T-cell (primary cell): ENCODE results near the gene TAF1L. TPM values are rescaled to one million over a fixed set of nuclear protein-coding genes. Genes with fewer than 3 reads are reported as not detected.
"Not testable (repeated sequence)": the region's sequence is repeated elsewhere in the genome, so short reads cannot be mapped to it uniquely, and the experiment has no call there.

ENCODE experiments used
- ATAC-seq, 4 experiments: fragments of 200-7000 bp in 3 of 4; fragments of 150-1000 bp in 1 of 4; cut with Tn5 transposase; replicated peaks in 1 of 4; 1 replicate in 3 of 4; 2 replicates in 1 of 4; pipeline ENCODE4 v1.10.0; 2021; ENCODE audit warnings: moderate library complexity in 3 of 4, mild to moderate bottlenecking in 2 of 4, moderate number of reproducible peaks in 1 of 4
- CTCF ChIA-PET, 2 donors: fragments of 300-600 bp; sonication (Branson Sonifier 250); formaldehyde crosslinking; loops; one replicate each; lab custom pipeline; 2022; ENCODE audit warnings: antibody characterized with exemption in 2 of 2; lab: Charles Lee
- POLR2A ChIA-PET, 2 donors: fragments of 300-600 bp; sonication (Branson Sonifier 250); formaldehyde crosslinking; loops; one replicate each; lab custom pipeline; 2022; ENCODE audit warnings: antibody characterized with exemption in 2 of 2; lab: Charles Lee
- DNase-seq, 35 experiments: peaks; one replicate each; pipeline versions ENCODE4 v3.0.0 to v3.0.0-alpha.2; 2013 to 2023
- H3K27ac ChIP-seq: one replicate; pipeline ENCODE4 v1.5.1; 2013; ENCODE audit warnings: low read length
- H3K27me3 ChIP-seq, 2 experiments: replicated peaks in 1 of 2; 1 replicate in 1 of 2; 2 replicates in 1 of 2; pipeline versions ENCODE4 v1.6.1 to v1.7.0; 2013; ENCODE audit warnings: low read length in 1 of 2, mixed read lengths in 1 of 2; ENCODE audit not compliant: control insufficient read depth in 2 of 2, insufficient read depth in 2 of 2; ENCODE audit errors: extremely low read depth in 1 of 2
- H3K36me3 ChIP-seq, 2 donors: 1 replicate in 1 of 2; 2 replicates in 1 of 2; pipeline versions ENCODE4 v1.6.1 to v1.7.0; 2013; ENCODE audit warnings: low read length in 1 of 2; ENCODE audit not compliant: control insufficient read depth in 2 of 2, insufficient read depth in 1 of 2; ENCODE audit errors: extremely low read depth in 1 of 2
- H3K4me1 ChIP-seq, 2 experiments: 1 replicate in 1 of 2; 2 replicates in 1 of 2; pipeline versions ENCODE4 v1.6.1 to v1.7.0; 2013; ENCODE audit warnings: low read length in 2 of 2, mixed read lengths in 1 of 2; ENCODE audit not compliant: insufficient read depth in 2 of 2, control insufficient read depth in 1 of 2; ENCODE audit errors: extremely low read depth in 1 of 2
- H3K4me3 ChIP-seq, 2 donors: 1 replicate in 1 of 2; 2 replicates in 1 of 2; pipeline versions ENCODE4 v1.5.1 to v1.7.0; 2013; ENCODE audit warnings: mild to moderate bottlenecking in 2 of 2, low read length in 1 of 2, moderate library complexity in 1 of 2; ENCODE audit not compliant: control insufficient read depth in 1 of 2; ENCODE audit errors: extremely low read depth in 1 of 2
- H3K9me3 ChIP-seq: 2 replicates; pipeline ENCODE4 v1.7.0; 2013
- H3K27ac Mint-ChIP-seq, 2 donors: one replicate each; pipeline ENCODE4 v1.8.0; 2020 to 2021; ENCODE audit warnings: mild to moderate bottlenecking in 2 of 2, mixed read lengths in 2 of 2
- H3K27me3 Mint-ChIP-seq, 2 donors: one replicate each; pipeline ENCODE4 v1.8.0; 2021 to 2022; ENCODE audit warnings: mixed read lengths in 2 of 2
- H3K36me3 Mint-ChIP-seq: one replicate; pipeline ENCODE4 v1.8.0; 2021; ENCODE audit warnings: mixed read lengths
- H3K4me1 Mint-ChIP-seq, 3 donors: one replicate each; pipeline ENCODE4 v1.8.0; 2020 to 2022; ENCODE audit warnings: mixed read lengths in 3 of 3, mild to moderate bottlenecking in 1 of 3
- H3K4me3 Mint-ChIP-seq, 3 donors: one replicate each; pipeline ENCODE4 v1.8.0; 2020 to 2022; ENCODE audit warnings: mild to moderate bottlenecking in 3 of 3, mixed read lengths in 3 of 3, moderate library complexity in 3 of 3
- H3K9me3 Mint-ChIP-seq, 3 donors: one replicate each; pipeline ENCODE4 v1.8.0; 2020 to 2022; ENCODE audit warnings: mixed read lengths in 3 of 3
- WGBS: methylation state at CpG from one replicate; pipeline ENCODE4 v1.1.5; 2013; ENCODE audit warnings: missing lambda C conversion rate; ENCODE audit not compliant: insufficient coverage; 5-methylcytosine and 5-hydroxymethylcytosine counted together
- total RNA-seq, 35 experiments: library from RNA in 6 of 35; stranded (reverse) in 6 of 35; fragments of 120-200 nt in 1 of 35; gene quantifications; one replicate each; pipeline versions ENCODE4 v1.2.1 to v1.2.4 and lab custom pipeline; 2013 to 2026

Gene TAF1L
- total RNA-seq, 5 donors from 2014 or later (not counting 1 experiment from before 2014, with no cell fraction given), result not detected

DNA sequence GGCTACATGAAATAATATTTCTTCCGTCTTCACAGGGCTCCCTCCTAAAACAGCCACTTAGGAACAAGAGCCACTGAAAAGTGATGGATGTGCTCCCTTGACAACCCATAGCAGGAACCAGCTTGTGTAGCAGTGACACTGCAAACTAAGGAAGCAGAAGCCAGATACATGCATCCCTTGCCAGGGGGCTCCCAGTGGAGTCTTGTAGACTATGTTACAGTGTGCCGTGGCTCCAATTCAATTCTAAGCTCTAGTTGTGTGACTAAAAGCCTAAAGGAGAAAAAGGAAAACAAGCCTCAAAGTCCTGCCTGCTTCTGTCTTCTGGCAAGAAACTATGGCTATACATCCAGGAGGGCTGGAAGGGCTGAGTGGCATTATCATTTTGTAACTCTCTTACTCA is 12.2 kb upstream of the TAF1L start:
- peaks cover 20 to 28% of the 10 kb centered on the region in 2 donors for H3K27me3 Mint-ChIP-seq
- H3K4me3 Mint-ChIP-seq, result no peak overlapping the region
- no peak overlapping the region for H3K27ac ChIP-seq
- H3K27ac Mint-ChIP-seq, result no peak overlapping the region
- no peaks in the 10 kb centered on the region for H3K36me3 ChIP-seq
- DNase-seq, result no peak
- WGBS, result 80% methylated on average over 1 of the region's 2 CpGs
- peaks cover 5 to 13% (median 9%) of the 10 kb centered on the region in 3 donors for H3K9me3 Mint-ChIP-seq
- ChIA-PET CTCF (no interaction called here), POLR2A (interaction anchor here in 1 of 2 donors (0.5 kb wide), 1 partner anchor 322 kb away, joined by 3 read pairs; no protein-coding TSS in a partner anchor)
- H3K4me3 ChIP-seq, result no peak overlapping the region
- no peaks in the 10 kb centered on the region for H3K36me3 Mint-ChIP-seq
- no peak for ATAC-seq
- no peaks in the 10 kb centered on the region for H3K4me1 ChIP-seq
- no peaks in the 10 kb centered on the region for H3K4me1 Mint-ChIP-seq
- peaks cover 0 to 17% of the 10 kb centered on the region in 2 experiments for H3K27me3 ChIP-seq
- no peaks in the 10 kb centered on the region for H3K9me3 ChIP-seq

DNA sequence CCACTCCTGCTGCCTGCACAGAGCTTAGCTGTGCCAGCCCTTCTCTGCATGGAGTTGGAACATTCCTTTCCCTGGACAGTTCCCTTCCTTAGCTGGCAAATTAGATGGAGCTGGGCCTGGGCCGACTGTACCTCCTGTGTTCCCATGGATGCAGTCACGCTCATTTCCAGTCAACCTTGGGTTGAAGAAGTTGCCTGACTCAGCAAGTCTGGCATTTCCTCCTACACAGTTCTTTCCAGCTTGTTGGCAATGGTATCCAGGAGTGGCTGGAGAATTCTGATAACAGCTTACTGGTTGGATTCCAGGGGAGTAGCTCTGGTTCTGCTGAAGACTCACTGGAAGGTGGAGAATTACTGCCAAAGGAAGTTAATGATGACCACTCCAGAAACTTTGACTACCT is 9.2 kb upstream of the TAF1L start:
- Mint-ChIP-seq H3K36me3 (no peaks in the 10 kb centered on the region), H3K4me3 (no peak overlapping the region), H3K27me3 (peaks cover 34 to 35% of the 10 kb centered on the region in 2 donors), H3K27ac (no peak overlapping the region), H3K4me1 (no peaks in the 10 kb centered on the region), H3K9me3 (peaks cover 0 to 13% (median 0%) of the 10 kb centered on the region in 3 donors)
- no peaks in the 10 kb centered on the region for H3K9me3 ChIP-seq
- CTCF ChIA-PET, result no interaction called here
- no peak for ATAC-seq
- POLR2A ChIA-PET, result no interaction called here
- DNase-seq, result no peak
- H3K36me3 ChIP-seq, result no peaks in the 10 kb centered on the region
- WGBS, result no CpG with 5 or more reads among the region's 2 CpGs
- H3K27ac ChIP-seq, result no peak overlapping the region
- H3K27me3 ChIP-seq, result peaks cover 0 to 6% of the 10 kb centered on the region in 2 experiments
- no peak overlapping the region for H3K4me3 ChIP-seq
- no peaks in the 10 kb centered on the region for H3K4me1 ChIP-seq

- H3K27ac ChIP-seq, POLR2A ChIA-PET, H3K9me3 Mint-ChIP-seq, H3K4me3 ChIP-seq, H3K36me3 ChIP-seq, ATAC-seq, H3K4me3 Mint-ChIP-seq, CTCF ChIA-PET, H3K27ac Mint-ChIP-seq, H3K4me1 ChIP-seq, H3K27me3 ChIP-seq, DNase-seq, H3K9me3 ChIP-seq, H3K36me3 Mint-ChIP-seq, H3K4me1 Mint-ChIP-seq, H3K27me3 Mint-ChIP-seq: not testable (repeated sequence)
- WGBS, result 60% methylated on average over 1 of the region's 5 CpGs
Measured at GRCh38 chr9:32633151-32633550, 2.3 kb downstream of the TAF1L start.

- Mint-ChIP-seq H3K4me1 (no peaks in the 10 kb centered on the region), H3K27me3 (peaks cover 5 to 9% of the 10 kb centered on the region in 2 donors), H3K27ac (no peak overlapping the region), H3K36me3 (no peaks in the 10 kb centered on the region), H3K4me3 (no peak overlapping the region), H3K9me3 (peaks cover 0 to 7% (median 0%) of the 10 kb centered on the region in 3 donors)
- Histone ChIP-seq H3K4me3 (no peak overlapping the region), H3K9me3 (no peaks in the 10 kb centered on the region), H3K27me3 (peaks cover 0 to 5% of the 10 kb centered on the region in 2 experiments), H3K4me1 (no peaks in the 10 kb centered on the region), H3K36me3 (no peaks in the 10 kb centered on the region), H3K27ac (no peak overlapping the region)
- CTCF ChIA-PET, result no interaction called here
- POLR2A ChIA-PET, result no interaction called here
- 83% methylated on average over 9 of the region's 9 CpGs for WGBS
- ATAC-seq, result no peak
- no peak for DNase-seq
Measured at GRCh38 chr9:32631991-32632390, 3.5 kb downstream of the TAF1L start.

GRCh38 chr9:32627394-32627954 is 8.0 kb downstream of the TAF1L start:
- peaks cover 5 to 9% of the 10 kb centered on the region in 2 donors for H3K27me3 Mint-ChIP-seq
- no peaks in the 10 kb centered on the region for H3K9me3 ChIP-seq
- no peaks in the 10 kb centered on the region for H3K4me1 ChIP-seq
- H3K27ac Mint-ChIP-seq, result no peak overlapping the region
- DNase-seq (no peak), ATAC-seq (no peak)
- H3K36me3 ChIP-seq, result no peaks in the 10 kb centered on the region
- H3K4me3 ChIP-seq, result no peak overlapping the region
- H3K4me1 Mint-ChIP-seq, result no peaks in the 10 kb centered on the region
- peaks cover 3% of the 10 kb centered on the region in 2 experiments for H3K27me3 ChIP-seq
- no peak overlapping the region for H3K27ac ChIP-seq
- ChIA-PET POLR2A (no interaction called here), CTCF (no interaction called here)
- no peaks in the 10 kb centered on the region for H3K36me3 Mint-ChIP-seq
- no peaks in the 10 kb centered on the region for H3K9me3 Mint-ChIP-seq
- no peak overlapping the region for H3K4me3 Mint-ChIP-seq

DNA sequence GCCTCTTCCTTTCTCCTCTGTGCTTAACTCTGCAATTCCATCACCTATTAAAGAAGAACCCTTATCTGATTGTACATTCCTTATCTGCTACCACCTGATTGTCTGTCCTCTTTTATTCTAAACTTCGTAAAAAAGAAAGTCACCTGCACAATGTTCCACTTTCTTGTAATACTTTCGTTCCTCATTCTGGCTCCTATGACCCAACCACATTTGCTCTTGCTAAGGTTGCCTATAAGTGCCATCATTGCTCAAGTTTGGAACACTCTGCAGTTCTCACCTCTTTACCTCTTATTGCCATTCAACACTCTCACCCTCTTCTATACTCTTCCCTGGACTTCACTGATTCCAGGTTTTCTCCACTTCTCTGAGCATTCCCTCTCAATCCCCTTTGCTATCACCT is 10.1 kb downstream of the TAF1L start:
- H3K36me3 ChIP-seq, result no peaks in the 10 kb centered on the region
- H3K4me1 Mint-ChIP-seq, result no peaks in the 10 kb centered on the region
- H3K27ac Mint-ChIP-seq, result no peak overlapping the region
- no peak for ATAC-seq
- no peak overlapping the region for H3K27ac ChIP-seq
- WGBS, result 78% methylated on average over 2 of the region's 2 CpGs
- no peaks in the 10 kb centered on the region for H3K9me3 ChIP-seq
- ChIA-PET CTCF (no interaction called here), POLR2A (no interaction called here)
- H3K4me1 ChIP-seq, result no peaks in the 10 kb centered on the region
- no peaks in the 10 kb centered on the region for H3K9me3 Mint-ChIP-seq
- DNase-seq, result no peak
- H3K4me3 ChIP-seq, result no peak overlapping the region
- peaks cover 2 to 3% of the 10 kb centered on the region in 2 experiments for H3K27me3 ChIP-seq
- no peaks in the 10 kb centered on the region for H3K36me3 Mint-ChIP-seq
- peaks cover 7 to 15% of the 10 kb centered on the region in 2 donors for H3K27me3 Mint-ChIP-seq
- H3K4me3 Mint-ChIP-seq, result no peak overlapping the region
